Activated CD4-positive, alpha-beta T cell treated with anti-CD3 and anti-CD28 coated beads for 36 hours (primary cell): ENCODE data around the gene MYO7A. TPM values are rescaled to one million over a fixed set of nuclear protein-coding genes. Genes with fewer than 3 reads are reported as not detected.

Source experiments
- ATAC-seq: fragments of 200-7000 bp; cut with Tn5 transposase; one replicate; pipeline ENCODE4 v1.10.0; 2021; ENCODE audit warnings: mild to moderate bottlenecking, moderate library complexity
- CTCF ChIA-PET: fragments of 350-600 bp; sonication (Branson Sonifier 250); formaldehyde crosslinking; loops from one replicate; lab custom pipeline; 2021; ENCODE audit warnings: antibody characterized with exemption; lab: Charles Lee
- POLR2A ChIA-PET: fragments of 350-600 bp; sonication (Branson Sonifier 250); formaldehyde crosslinking; loops from one replicate; lab custom pipeline; 2021; ENCODE audit warnings: antibody characterized with exemption, inconsistent platforms; lab: Charles Lee
- DNase-seq: peaks from one replicate; pipeline ENCODE4 v3.0.0-alpha.2; 2020
- H3K27ac Mint-ChIP-seq: one replicate; pipeline ENCODE4 v1.8.0; 2021; ENCODE audit warnings: mixed read lengths
- H3K27me3 Mint-ChIP-seq: one replicate; pipeline ENCODE4 v1.8.0; 2021; ENCODE audit warnings: mixed read lengths
- H3K36me3 Mint-ChIP-seq: one replicate; pipeline ENCODE4 v1.8.0; 2021; ENCODE audit warnings: low read depth, mixed read lengths
- H3K4me1 Mint-ChIP-seq: one replicate; pipeline ENCODE4 v1.8.0; 2021; ENCODE audit warnings: mixed read lengths
- H3K4me3 Mint-ChIP-seq: one replicate; pipeline ENCODE4 v1.8.0; 2021; ENCODE audit warnings: mild to moderate bottlenecking, moderate library complexity, mixed read lengths
- H3K9me3 Mint-ChIP-seq: one replicate; pipeline ENCODE4 v1.8.0; 2021; ENCODE audit warnings: low read depth, mixed read lengths
- intact Hi-C, 2 experiments: fragments of 100-400 bp; cut with DNase I in 1 of 2; cut with micrococcal nuclease in 1 of 2; formaldehyde crosslinking; loops; one replicate each; pipeline versions ENCODE4 v1.14.2 to v1.15.1; 2022 to 2024; cut with DNase I, micrococcal nuclease
- total RNA-seq, 2 experiments: library from RNA; stranded (reverse); gene quantifications; one replicate each; pipeline ENCODE4 v1.2.3, GENCODE V29; 2021

The MYO7A gene
- total RNA-seq, 2 experiments from 2014 or later: 0.23 to 0.48 TPM

DNA sequence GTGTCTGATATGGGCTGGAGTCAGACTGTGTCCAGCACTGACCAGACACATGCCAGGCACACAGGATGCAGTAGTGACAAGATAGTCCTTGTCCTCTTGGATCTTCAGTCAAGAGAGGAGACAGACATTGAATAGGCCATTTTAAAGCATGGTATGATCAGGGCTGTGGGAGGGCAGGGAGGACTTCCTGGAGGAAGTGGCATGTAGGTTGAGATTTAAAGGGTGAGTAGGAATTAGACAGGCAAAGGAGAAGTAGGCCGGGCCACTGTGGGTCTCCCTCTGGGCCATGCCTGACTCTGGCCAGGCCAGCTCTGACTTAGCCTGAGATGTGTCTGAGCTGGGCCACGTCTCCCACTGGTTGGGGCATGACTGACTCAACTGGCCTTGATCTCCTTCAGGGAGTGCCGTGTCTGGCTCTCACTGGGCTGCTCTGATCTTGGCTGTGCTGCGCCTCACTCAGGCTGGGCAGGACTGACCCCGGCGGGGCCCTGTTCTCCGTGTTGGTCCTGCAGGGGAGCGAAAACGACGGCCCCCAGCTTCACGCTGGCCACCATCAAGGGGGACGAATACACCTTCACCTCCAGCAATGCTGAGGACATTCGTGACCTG is 71.2 kb downstream of the MYO7A start:
- intact Hi-C loops: no loop called here
- POLR2A ChIA-PET: no interaction called here
- Mint-ChIP-seq H3K36me3 (no peaks in the 10 kb centered on the region), H3K27me3 (no peaks in the 10 kb centered on the region), H3K4me3 (no peak overlapping the region), H3K27ac (no peak overlapping the region), H3K4me1 (no peaks in the 10 kb centered on the region), H3K9me3 (no peaks in the 10 kb centered on the region)
- CTCF ChIA-PET: interaction anchor here (1.3 kb wide), 1 partner anchor 72 kb away, joined by 4 read pairs; no protein-coding TSS in a partner anchor
- DNase-seq (peak; percentile 3), ATAC-seq (no peak)

DNA sequence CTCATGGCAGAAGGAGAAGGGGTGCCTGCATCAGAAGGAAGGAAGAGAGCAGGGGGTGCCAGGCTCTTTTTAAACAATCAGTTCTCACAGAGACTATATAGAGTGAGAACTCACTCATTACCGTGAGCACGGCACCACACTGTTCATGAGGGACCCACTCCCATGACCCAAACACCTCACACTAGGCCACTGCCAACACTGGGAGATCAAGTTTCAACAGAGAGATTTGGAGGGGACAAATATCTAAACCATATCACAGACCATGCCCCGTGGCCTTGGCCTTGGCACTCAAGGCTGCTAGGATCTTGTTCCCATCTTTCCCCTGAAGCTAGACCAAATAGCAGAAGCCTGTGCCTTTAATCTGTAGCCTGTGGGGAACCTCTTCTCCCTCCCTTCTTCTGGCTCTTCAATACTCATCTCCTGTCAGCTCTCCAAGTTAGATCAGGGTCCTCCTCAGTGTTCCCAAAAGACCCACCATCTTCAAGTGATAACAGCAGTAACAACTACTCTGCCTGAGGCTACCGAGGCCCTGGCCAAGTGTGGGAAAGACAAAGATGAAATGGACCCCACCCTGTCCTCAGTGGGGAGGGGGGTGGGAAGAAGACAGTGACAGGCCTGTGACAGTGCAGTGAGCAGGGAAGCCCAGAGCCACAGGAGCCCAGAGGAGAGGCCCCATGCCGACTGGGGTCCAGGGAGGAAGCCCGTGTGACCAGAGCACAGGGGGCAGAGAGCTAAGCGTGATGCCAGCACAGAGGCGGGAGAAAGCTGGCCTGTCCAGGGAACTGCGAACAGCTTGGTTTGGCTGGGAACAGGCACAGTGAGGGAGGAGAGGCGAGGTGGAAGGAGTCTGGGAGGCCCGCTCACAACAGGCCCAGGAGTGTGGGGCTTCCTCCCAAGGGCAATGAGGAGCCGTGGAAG is 72.6 kb downstream of the MYO7A start:
- Mint-ChIP-seq H3K9me3 (no peaks in the 10 kb centered on the region), H3K36me3 (no peaks in the 10 kb centered on the region), H3K27me3 (no peaks in the 10 kb centered on the region), H3K4me1 (no peaks in the 10 kb centered on the region), H3K27ac (no peak overlapping the region), H3K4me3 (no peak overlapping the region)
- intact Hi-C loops: no loop called here
- ChIA-PET POLR2A (no interaction called here), CTCF (interaction anchor here (0.6 to 1.0 kb wide), 3 partner anchors 21 to 109 kb away, joined by 3 to 4 read pairs (median 3); no protein-coding TSS in a partner anchor)
- ATAC-seq (no peak), DNase-seq (no peak)

DNA sequence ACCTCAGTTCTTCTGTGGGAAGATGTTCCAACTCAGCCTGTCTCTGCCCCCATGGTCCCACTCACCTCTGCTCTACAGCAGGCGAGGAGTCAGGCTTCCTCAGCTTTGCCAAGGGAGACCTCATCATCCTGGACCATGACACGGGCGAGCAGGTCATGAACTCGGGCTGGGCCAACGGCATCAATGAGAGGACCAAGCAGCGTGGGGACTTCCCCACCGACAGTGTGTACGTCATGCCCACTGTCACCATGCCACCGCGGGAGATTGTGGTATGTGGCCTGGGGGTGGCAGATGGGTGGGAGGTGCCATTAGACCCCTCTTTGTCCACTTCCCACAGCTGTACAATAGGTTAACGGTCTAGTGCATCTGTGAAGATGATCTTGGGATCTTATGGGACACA is 73.3 kb downstream of the MYO7A start:
- POLR2A ChIA-PET: no interaction called here
- CTCF ChIA-PET: interaction anchor here (0.7 kb wide), 1 partner anchor 410 kb away, joined by 3 read pairs; no protein-coding TSS in a partner anchor
- H3K4me1 Mint-ChIP-seq: no peaks in the 10 kb centered on the region
- intact Hi-C loops: no loop called here
- DNase-seq: no peak
- no peaks in the 10 kb centered on the region for H3K27me3 Mint-ChIP-seq
- no peaks in the 10 kb centered on the region for H3K9me3 Mint-ChIP-seq
- H3K4me3 Mint-ChIP-seq: no peak overlapping the region
- no peak overlapping the region for H3K27ac Mint-ChIP-seq
- ATAC-seq: no peak
- no peaks in the 10 kb centered on the region for H3K36me3 Mint-ChIP-seq

DNA sequence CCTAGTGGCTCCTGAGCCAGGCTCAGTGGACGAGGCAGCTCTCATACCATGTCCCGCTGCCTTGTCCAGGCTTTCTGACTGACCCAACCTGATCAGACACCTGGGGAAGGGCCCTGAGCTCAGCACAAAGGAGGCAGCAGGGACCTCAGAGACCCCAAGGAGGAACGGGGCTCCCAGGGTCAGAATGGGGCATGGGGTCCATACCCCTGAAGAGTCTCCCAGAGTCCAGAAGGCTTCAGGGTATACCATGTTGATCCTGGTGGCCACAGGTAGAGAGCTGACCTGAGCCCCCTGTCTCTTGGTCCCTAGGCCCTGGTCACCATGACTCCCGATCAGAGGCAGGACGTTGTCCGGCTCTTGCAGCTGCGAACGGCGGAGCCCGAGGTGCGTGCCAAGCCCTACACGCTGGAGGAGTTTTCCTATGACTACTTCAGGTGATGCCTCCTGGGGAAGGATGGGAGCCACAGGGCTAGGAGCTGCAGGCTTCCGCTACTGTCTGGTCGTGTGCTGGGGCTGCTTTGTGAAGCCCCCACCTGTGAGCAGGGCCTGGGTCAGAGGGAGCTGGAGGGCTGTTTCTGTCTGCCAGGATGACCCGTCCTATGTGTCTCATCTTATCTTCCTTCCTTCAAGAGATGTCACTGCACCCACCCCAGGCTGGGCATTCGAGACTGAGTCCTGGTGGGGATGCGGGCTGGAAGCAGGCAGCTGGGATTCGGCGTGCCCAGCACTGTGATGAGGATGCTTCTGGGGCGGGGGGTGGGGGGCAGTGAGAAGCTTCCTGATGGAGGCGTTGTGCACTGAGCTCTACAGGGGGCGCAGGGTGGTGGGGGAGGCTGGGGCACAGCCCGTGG is 74.2 kb downstream of the MYO7A start:
- H3K4me3 Mint-ChIP-seq: no peak overlapping the region
- intact Hi-C loops: no loop called here
- H3K4me1 Mint-ChIP-seq: no peaks in the 10 kb centered on the region
- ATAC-seq (no peak), DNase-seq (no peak)
- H3K27me3 Mint-ChIP-seq: no peaks in the 10 kb centered on the region
- ChIA-PET POLR2A (no interaction called here), CTCF (interaction anchor here (0.6 to 1.2 kb wide), 4 partner anchors 12 to 468 kb away, joined by 3 to 5 read pairs (median 4); no protein-coding TSS in a partner anchor)
- no peak overlapping the region for H3K27ac Mint-ChIP-seq
- H3K9me3 Mint-ChIP-seq: no peaks in the 10 kb centered on the region
- no peaks in the 10 kb centered on the region for H3K36me3 Mint-ChIP-seq

DNA sequence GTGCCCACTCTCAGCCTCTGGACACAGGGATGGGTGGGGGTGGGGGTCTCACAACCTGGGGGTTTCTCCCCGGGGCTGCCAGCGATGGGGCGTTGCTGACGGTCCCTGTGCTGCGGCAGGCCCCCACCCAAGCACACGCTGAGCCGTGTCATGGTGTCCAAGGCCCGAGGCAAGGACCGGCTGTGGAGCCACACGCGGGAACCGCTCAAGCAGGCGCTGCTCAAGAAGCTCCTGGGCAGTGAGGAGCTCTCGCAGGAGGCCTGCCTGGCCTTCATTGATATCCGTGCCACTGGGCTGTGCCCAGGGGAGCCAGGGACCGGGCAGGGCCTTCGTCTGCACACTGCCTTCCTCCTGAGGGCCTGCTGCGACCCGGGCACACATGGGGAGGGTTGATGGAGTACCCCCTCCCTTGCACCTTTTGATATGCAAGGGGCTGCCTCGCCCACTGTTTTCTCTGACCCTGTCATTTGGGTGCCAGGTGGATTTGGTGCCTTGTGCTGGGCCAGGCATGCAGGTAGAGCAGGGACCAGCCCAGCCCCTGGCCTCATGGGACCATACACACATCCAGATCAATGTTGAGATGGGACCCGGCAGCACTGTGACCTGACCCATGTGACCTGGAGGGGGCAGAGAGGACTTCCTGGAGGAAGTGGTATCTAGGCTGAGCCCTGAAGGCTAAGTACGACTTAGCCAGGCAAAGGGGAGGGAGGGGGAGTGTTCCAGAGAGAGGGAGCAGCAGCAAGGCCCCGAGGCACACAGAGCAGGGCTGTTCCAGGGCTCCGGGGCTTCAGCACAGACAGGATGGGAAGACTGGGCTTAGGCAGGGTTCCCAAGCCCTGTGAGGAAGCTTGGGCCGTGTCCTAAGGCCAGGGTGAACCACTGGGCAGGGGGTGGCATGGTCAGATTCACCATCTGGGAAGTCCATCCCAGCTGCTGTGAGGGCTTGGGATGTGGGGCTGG is 75.2 kb downstream of the MYO7A start:
- Mint-ChIP-seq H3K36me3 (no peaks in the 10 kb centered on the region), H3K27me3 (no peaks in the 10 kb centered on the region), H3K4me3 (no peak overlapping the region), H3K4me1 (no peaks in the 10 kb centered on the region), H3K27ac (no peak overlapping the region), H3K9me3 (no peaks in the 10 kb centered on the region)
- ChIA-PET CTCF (interaction anchor here (1.2 kb wide), 1 partner anchor 76 kb away, joined by 5 read pairs; no protein-coding TSS in a partner anchor), POLR2A (no interaction called here)
- DNase-seq (no peak), ATAC-seq (no peak)
- intact Hi-C loops: no loop called here

DNA sequence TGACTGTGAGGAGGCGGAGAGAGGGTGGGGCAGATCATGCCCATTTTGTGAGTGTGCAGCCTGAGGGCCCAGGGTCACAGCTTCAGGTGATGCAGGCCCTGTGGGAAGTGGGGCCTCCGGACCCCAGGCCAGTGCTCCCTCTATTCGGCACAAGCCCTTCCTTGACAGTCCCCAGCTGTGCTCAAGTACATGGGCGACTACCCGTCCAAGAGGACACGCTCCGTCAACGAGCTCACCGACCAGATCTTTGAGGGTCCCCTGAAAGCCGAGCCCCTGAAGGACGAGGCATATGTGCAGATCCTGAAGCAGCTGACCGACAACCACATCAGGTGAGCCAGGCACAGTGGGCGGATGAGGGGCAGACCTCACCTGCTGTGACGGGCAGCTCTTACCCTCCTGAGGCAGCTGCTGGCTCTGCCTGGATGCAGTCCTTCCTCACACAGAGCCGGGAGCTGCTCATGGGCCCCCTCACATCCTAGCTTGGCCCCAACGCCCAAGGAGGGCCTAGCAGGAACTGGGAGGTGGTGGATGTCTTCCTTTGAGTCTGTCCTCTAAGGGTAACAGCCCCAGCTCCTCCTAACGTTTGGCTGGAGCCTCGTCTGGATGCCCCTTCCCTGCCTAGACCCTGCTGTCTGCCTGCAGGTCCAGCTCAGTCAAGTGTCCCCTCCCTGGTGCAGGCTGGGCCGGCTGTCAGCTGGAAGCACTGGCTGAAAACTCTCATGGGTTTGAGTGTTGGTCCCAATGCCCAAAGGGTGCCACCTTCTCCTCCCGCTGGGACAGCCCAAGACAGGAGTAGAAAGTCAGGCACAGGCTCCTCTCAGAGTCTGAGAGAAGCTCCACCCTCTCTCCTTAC is 76.1 kb downstream of the MYO7A start:
- no peak for ATAC-seq
- POLR2A ChIA-PET: no interaction called here
- Mint-ChIP-seq H3K9me3 (no peaks in the 10 kb centered on the region), H3K27ac (no peak overlapping the region), H3K4me3 (no peak overlapping the region), H3K27me3 (no peaks in the 10 kb centered on the region), H3K36me3 (no peaks in the 10 kb centered on the region), H3K4me1 (no peaks in the 10 kb centered on the region)
- CTCF ChIA-PET: interaction anchor here (0.6 kb wide), 2 partner anchors 340 to 441 kb away, joined by 3 to 4 read pairs; no protein-coding TSS in a partner anchor
- DNase-seq: no peak
- intact Hi-C loops: no loop called here

DNA sequence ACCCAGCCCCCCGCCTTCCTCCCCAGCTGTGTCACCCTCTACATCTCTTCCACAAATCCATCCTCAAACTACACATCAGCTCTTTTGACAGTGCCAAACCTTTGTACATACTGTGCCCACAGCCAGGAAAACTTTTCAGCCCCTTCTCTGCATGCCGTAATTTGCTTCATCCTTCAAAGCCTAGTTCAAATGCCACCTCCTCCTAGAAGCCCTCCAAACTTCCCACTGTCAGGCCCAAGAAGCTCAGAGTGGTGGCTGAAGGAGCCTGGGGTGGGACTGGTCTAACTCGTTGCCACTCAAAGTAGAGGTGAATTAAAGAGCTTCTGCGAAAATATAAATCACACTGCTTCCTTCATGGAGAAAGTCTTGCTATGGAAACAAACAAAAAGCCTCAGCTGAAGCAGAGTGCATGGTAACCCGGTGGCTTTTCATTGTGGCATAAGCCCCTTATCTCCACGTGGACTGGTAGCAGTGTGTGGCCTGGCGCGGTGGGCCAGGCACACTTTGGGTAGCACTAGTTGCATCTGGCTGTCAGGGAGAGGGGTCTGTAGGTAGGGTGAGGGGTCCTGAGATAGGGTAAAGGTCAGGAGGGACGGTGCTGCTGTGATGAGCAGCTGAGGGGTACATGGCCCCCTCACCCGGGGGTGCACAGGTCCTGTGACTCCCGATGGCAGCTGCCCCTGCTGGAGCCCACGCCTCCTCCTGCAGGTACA is 76.9 kb downstream of the MYO7A start:
- ChIA-PET POLR2A (no interaction called here), CTCF (interaction anchor here (0.6 kb wide), 1 partner anchor 339 kb away, joined by 4 read pairs; no protein-coding TSS in a partner anchor)
- Mint-ChIP-seq H3K36me3 (no peaks in the 10 kb centered on the region), H3K27me3 (no peaks in the 10 kb centered on the region), H3K27ac (no peak overlapping the region), H3K4me1 (no peaks in the 10 kb centered on the region), H3K4me3 (no peak overlapping the region), H3K9me3 (no peaks in the 10 kb centered on the region)
- DNase-seq: no peak
- intact Hi-C loops: no loop called here
- ATAC-seq: no peak

DNA sequence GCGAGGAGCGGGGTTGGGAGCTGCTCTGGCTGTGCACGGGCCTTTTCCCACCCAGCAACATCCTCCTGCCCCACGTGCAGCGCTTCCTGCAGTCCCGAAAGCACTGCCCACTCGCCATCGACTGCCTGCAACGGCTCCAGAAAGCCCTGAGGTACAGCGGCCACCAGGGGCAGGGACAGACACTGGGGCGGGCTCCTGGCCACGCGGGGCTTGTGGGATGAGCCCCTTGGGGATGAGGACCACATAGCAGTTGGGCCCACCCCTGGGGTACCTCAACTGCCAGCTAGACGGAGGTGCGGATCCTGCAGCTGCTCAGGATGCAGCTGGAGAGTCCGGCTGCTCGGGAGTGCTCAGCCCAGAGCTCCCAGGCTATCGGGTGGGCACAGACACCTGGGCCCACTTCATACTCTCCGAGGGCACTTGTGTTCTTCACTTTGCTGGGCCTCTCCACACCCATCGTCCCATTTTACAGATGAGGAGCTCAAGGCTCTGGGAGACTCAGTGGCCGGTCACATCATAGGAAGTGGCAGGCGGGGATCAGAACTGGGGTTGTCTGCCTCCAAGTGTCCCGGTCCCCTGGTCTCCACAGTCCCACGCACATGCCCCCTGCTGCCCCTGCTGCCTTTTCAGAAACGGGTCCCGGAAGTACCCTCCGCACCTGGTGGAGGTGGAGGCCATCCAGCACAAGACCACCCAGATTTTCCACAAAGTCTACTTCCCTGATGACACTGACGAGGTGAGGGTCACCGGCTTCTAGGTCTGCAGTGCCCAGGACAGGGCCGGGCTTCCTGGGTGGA is 77.6 kb downstream of the MYO7A start:
- POLR2A ChIA-PET: no interaction called here
- no peak overlapping the region for H3K27ac Mint-ChIP-seq
- no peaks in the 10 kb centered on the region for H3K27me3 Mint-ChIP-seq
- no peaks in the 10 kb centered on the region for H3K4me1 Mint-ChIP-seq
- ATAC-seq (no peak), DNase-seq (no peak)
- H3K9me3 Mint-ChIP-seq: no peaks in the 10 kb centered on the region
- H3K4me3 Mint-ChIP-seq: no peak overlapping the region
- CTCF ChIA-PET: no interaction called here
- intact Hi-C loops: no loop called here
- H3K36me3 Mint-ChIP-seq: no peaks in the 10 kb centered on the region
